Fibroblast of lung (primary cell): ENCODE measurements around the gene HNRNPLL. TPM values are rescaled to one million over a fixed set of nuclear protein-coding genes. Genes with fewer than 3 reads are reported as not detected.

Experiments used
- DNase-seq, 2 donors: peaks; one replicate each; pipeline versions ENCODE4 v3.0.0 to v3.0.0-alpha.2; 2010; ENCODE audit warnings: low read depth in 2 of 2
- H2AFZ ChIP-seq: 2 replicates; pipeline ENCODE4 v1.5.1; 2012; ENCODE audit warnings: low read length, control low read depth, inconsistent platforms
- H3K27ac ChIP-seq: 2 replicates; pipeline ENCODE4 v1.5.1; 2011; ENCODE audit warnings: low read length, control low read depth; ENCODE audit not compliant: insufficient read depth
- H3K27me3 ChIP-seq: 2 replicates; pipeline ENCODE4 v1.5.1; 2011; ENCODE audit warnings: mild to moderate bottlenecking, low read length; ENCODE audit not compliant: control insufficient read depth, insufficient read depth
- H3K36me3 ChIP-seq: 2 replicates; pipeline ENCODE4 v1.5.1; 2011; ENCODE audit warnings: low read length; ENCODE audit not compliant: control insufficient read depth, insufficient read depth
- H3K4me1 ChIP-seq: 2 replicates; pipeline ENCODE4 v1.5.1; 2011; ENCODE audit warnings: low read length; ENCODE audit not compliant: control insufficient read depth, insufficient read depth; ENCODE audit errors: extremely low read depth
- H3K4me2 ChIP-seq: 2 replicates; pipeline ENCODE4 v1.5.1; 2011; ENCODE audit warnings: low read length, control low read depth; ENCODE audit not compliant: insufficient read depth; ENCODE audit errors: extremely low read depth
- H3K4me3 ChIP-seq, 4 experiments: fragments of 200-600 bp in 1 of 4; sonication (generic) in 1 of 4; replicated peaks in 1 of 4; 2 replicates each; pipeline ENCODE4 v1.5.1; 2011 to 2016; ENCODE audit warnings: low read length in 4 of 4, low read depth in 3 of 4, mild to moderate bottlenecking in 3 of 4, control low read depth in 2 of 4, inconsistent platforms in 1 of 4, mixed read lengths in 1 of 4; ENCODE audit not compliant: insufficient read depth in 1 of 4; ENCODE audit errors: control extremely low read depth in 1 of 4
- H3K79me2 ChIP-seq: 2 replicates; pipeline ENCODE4 v1.5.1; 2012; ENCODE audit warnings: mild to moderate bottlenecking, low read length, inconsistent platforms; ENCODE audit not compliant: control insufficient read depth, insufficient read depth
- H3K9ac ChIP-seq: 2 replicates; pipeline ENCODE4 v1.5.1; 2011; ENCODE audit warnings: mild to moderate bottlenecking, low read length, control low read depth; ENCODE audit not compliant: insufficient read depth
- H3K9me3 ChIP-seq: 2 replicates; pipeline ENCODE4 v1.5.1; 2012; ENCODE audit warnings: low read depth, low read length; ENCODE audit not compliant: control insufficient read depth, insufficient read depth
- H4K20me1 ChIP-seq: 2 replicates; pipeline ENCODE4 v1.5.1; 2011; ENCODE audit warnings: low read length; ENCODE audit not compliant: control insufficient read depth, insufficient read depth; ENCODE audit errors: extremely low read depth
- EZH2 ChIP-seq: IDR thresholded peaks from 2 replicates; pipeline ENCODE4 v1.5.1; 2012; ENCODE audit warnings: low read length, control low read depth, mild to moderate bottlenecking; ENCODE audit errors: missing control alignments
- polyA plus RNA-seq, 2 donors: library from polyadenylated mRNA; depleted of rRNA in 1 of 2; stranded (reverse) in 1 of 2; unstranded in 1 of 2; fragments of >200 nt; gene quantifications; 2 replicates each; pipeline ENCODE4 v1.2.1, GENCODE V29; 2011 to 2012; ENCODE audit warnings: missing spikeins in 1 of 2
- total RNA-seq: library from RNA; depleted of rRNA; stranded (reverse); fragments of >200 nt; gene quantifications from 2 replicates; pipeline ENCODE4 v1.2.1, GENCODE V29; 2014
- TF ChIP-seq, protein P1 (sequence below), 2 donors: IDR thresholded peaks in 1 of 2; conservative IDR thresholded peaks in 1 of 2; 1 replicate in 1 of 2; 2 replicates in 1 of 2; pipeline ENCODE4 v1.5.1; 2011 to 2012; ENCODE audit warnings: low read length in 2 of 2, control low read depth in 1 of 2, inconsistent platforms in 1 of 2, low read depth in 1 of 2, mild to moderate bottlenecking in 1 of 2

HNRNPLL gene
- total and polyA plus RNA-seq, 2 donors (not counting 1 experiment from before 2014, with no cell fraction given), result 36.4 to 51.4 TPM

GRCh38 chr2:38533757-38534545 lies 68.8 kb downstream of the HNRNPLL start:
- no peak for TF ChIP-seq EZH2
- TF ChIP-seq, protein P1, sequence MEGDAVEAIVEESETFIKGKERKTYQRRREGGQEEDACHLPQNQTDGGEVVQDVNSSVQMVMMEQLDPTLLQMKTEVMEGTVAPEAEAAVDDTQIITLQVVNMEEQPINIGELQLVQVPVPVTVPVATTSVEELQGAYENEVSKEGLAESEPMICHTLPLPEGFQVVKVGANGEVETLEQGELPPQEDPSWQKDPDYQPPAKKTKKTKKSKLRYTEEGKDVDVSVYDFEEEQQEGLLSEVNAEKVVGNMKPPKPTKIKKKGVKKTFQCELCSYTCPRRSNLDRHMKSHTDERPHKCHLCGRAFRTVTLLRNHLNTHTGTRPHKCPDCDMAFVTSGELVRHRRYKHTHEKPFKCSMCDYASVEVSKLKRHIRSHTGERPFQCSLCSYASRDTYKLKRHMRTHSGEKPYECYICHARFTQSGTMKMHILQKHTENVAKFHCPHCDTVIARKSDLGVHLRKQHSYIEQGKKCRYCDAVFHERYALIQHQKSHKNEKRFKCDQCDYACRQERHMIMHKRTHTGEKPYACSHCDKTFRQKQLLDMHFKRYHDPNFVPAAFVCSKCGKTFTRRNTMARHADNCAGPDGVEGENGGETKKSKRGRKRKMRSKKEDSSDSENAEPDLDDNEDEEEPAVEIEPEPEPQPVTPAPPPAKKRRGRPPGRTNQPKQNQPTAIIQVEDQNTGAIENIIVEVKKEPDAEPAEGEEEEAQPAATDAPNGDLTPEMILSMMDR (conservative IDR thresholded peaks at IDR 0.05 in 1 of 2, IDR thresholded peaks at IDR 0.05 in 1 of 2; ENCODE audit: low read depth in 1 of 2, low read length in 2 of 2), result no peak
- Histone ChIP-seq H2AFZ (no peak overlapping the region), H3K27me3 (peaks cover 2% of the 10 kb centered on the region), H3K4me2 (no peak overlapping the region), H3K36me3 (no peaks in the 10 kb centered on the region), H3K4me1 (no peaks in the 10 kb centered on the region), H3K9me3 (no peaks in the 10 kb centered on the region), H3K9ac (no peak overlapping the region), H3K79me2 (no peaks in the 10 kb centered on the region), H3K27ac (no peak overlapping the region), H4K20me1 (no peaks in the 10 kb centered on the region), H3K4me3 (no peak overlapping the region)
- no peak for DNase-seq

- no peak for DNase-seq
- no peak for TF ChIP-seq EZH2
- TF ChIP-seq, protein P1 (conservative IDR thresholded peaks at IDR 0.05 in 1 of 2, IDR thresholded peaks at IDR 0.05 in 1 of 2; ENCODE audit: low read depth in 1 of 2, low read length in 2 of 2), result no peak
- Histone ChIP-seq H3K9me3 (no peaks in the 10 kb centered on the region), H3K4me1 (no peaks in the 10 kb centered on the region), H3K4me3 (no peak overlapping the region), H3K36me3 (no peaks in the 10 kb centered on the region), H3K27ac (no peak overlapping the region), H3K79me2 (no peaks in the 10 kb centered on the region), H3K9ac (no peak overlapping the region), H4K20me1 (no peaks in the 10 kb centered on the region), H3K4me2 (no peak overlapping the region), H2AFZ (no peak overlapping the region), H3K27me3 (peaks cover 2% of the 10 kb centered on the region)
Observed at GRCh38 chr2:38533180-38533579, 69.5 kb downstream of the HNRNPLL start.

DNA sequence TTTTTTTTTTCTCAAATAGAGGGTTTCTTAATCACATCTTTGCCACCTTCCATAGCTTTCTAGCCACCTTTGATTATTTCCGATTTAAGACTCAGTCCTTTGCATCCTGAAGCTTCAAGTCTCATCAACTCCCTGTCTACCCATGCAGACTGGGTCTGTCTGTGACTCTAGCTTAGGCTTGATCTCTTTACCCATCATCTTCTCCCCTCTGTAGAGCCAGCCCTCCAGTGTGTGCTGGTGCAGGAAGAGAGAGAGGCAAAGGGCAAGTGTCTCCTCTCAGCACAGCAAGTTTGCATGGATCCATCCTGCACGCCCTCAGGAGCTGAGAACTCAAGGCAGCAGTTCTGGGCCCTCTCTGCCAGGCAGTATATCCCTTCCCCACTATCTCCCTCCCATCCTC lies 70.4 kb downstream of the HNRNPLL start:
- H3K36me3 ChIP-seq, result no peaks in the 10 kb centered on the region
- no peak for TF ChIP-seq EZH2
- TF ChIP-seq, protein P1 (conservative IDR thresholded peaks at IDR 0.05 in 1 of 2, IDR thresholded peaks at IDR 0.05 in 1 of 2; ENCODE audit: low read depth in 1 of 2, low read length in 2 of 2), result no peak

More for the DNA sequence above, 70.4 kb downstream of the HNRNPLL start:
- H3K27me3 ChIP-seq, result peaks cover 2% of the 10 kb centered on the region
- H3K4me1 ChIP-seq, result no peaks in the 10 kb centered on the region
- no peak overlapping the region for H3K4me3 ChIP-seq
- H3K9me3 ChIP-seq, result no peaks in the 10 kb centered on the region
- H2AFZ ChIP-seq, result no peak overlapping the region
- no peak overlapping the region for H3K9ac ChIP-seq
- DNase-seq, result no peak
- H3K4me2 ChIP-seq, result no peak overlapping the region
- H3K27ac ChIP-seq, result no peak overlapping the region
- H4K20me1 ChIP-seq, result no peaks in the 10 kb centered on the region
- no peaks in the 10 kb centered on the region for H3K79me2 ChIP-seq
